ENCODE measurements around the gene ATOSA.

- no peak for TF ChIP-seq POLR2A (IDR thresholded peaks at IDR 0.05; ENCODE audit: low read depth, low read length)
- TF ChIP-seq TAF1 (IDR thresholded peaks at IDR 0.05; ENCODE audit: low read depth, low read length): no peak
- TF ChIP-seq POLR2AphosphoS5 (IDR thresholded peaks at IDR 0.05; ENCODE audit: low read depth, low read length): no peak
- no peak for TF ChIP-seq SPI1 (IDR thresholded peaks at IDR 0.05; ENCODE audit: low read depth, low read length)
- no peak for TF ChIP-seq PAX5 (IDR thresholded peaks at IDR 0.05; ENCODE audit: insufficient read depth, low read length, severe bottlenecking)
- TF ChIP-seq POU2F2 (IDR thresholded peaks at IDR 0.05; ENCODE audit: low read depth, low read length): no peak
These were observed 43.3 kb downstream of the ATOSA start for GRCh38 chr15:52635908-52636307.
